ENCODE results near the gene AGTR2.

- TF ChIP-seq REST (IDR thresholded peaks at IDR 0.05; ENCODE audit: low read depth) (no peak), EGR1 (IDR thresholded peaks at IDR 0.05) (no peak), EP300 (IDR thresholded peaks at IDR 0.05; ENCODE audit: borderline replicate concordance) (no peak), CEBPB (IDR thresholded peaks at IDR 0.05) (no peak), RAD21 (IDR thresholded peaks at IDR 0.05; ENCODE audit: low read depth) (no peak), YY1 (IDR thresholded peaks at IDR 0.05; ENCODE audit: low read depth) (no peak), CREB1 (IDR thresholded peaks at IDR 0.05; ENCODE audit: low read depth) (no peak), ZBTB7A (IDR thresholded peaks at IDR 0.05; ENCODE audit: low read depth) (no peak), FOXM1 (IDR thresholded peaks at IDR 0.05; ENCODE audit: borderline replicate concordance, low read depth) (no peak), TAF1 (IDR thresholded peaks at IDR 0.05; ENCODE audit: low read depth) (no peak)
- TF ChIP-seq, protein P1, sequence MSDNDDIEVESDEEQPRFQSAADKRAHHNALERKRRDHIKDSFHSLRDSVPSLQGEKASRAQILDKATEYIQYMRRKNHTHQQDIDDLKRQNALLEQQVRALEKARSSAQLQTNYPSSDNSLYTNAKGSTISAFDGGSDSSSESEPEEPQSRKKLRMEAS (IDR thresholded peaks at IDR 0.05), result no peak
- TF ChIP-seq, protein P2, sequence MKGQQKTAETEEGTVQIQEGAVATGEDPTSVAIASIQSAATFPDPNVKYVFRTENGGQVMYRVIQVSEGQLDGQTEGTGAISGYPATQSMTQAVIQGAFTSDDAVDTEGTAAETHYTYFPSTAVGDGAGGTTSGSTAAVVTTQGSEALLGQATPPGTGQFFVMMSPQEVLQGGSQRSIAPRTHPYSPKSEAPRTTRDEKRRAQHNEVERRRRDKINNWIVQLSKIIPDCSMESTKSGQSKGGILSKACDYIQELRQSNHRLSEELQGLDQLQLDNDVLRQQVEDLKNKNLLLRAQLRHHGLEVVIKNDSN (IDR thresholded peaks at IDR 0.05), result no peak
Observed at GRCh38 chrX:116170511-116170910, at the start of gene AGTR2.
